ENCODE measurements around the gene OTOS.

DNA sequence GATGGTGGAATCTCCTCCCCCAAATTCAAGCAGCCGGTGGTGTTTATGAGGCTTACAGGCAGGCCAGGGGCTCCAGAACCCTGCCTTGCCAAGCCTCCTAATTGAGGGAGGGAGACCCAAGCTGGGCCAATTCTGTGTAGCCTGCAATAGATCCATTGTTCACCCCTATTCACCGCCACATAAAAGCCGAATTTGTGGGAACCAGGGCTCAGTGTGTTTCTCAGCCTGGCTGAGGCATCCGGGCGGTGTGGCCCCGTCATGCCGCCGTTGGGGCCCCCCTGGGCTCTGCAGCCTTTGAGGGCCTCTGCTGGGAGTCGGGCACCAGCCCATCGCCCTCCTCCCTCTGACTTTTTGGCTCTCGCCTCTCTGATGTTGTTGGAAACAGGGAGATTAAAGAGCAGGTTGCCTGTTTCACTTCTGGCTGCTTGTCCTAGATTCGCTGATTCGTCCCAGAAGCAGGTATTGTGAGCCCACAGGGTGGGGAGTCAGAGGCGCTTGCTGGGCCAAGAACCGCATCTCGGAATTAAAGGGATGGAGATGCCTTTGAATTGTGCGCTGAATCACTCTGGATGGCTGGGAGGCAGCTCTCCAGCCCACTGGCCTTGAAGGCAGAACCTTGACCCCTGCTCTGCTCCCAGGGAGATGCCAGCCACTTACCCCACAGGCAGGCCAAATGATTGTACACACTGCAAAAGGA is 14.7 kb upstream of the OTOS start:
- TF ChIP-seq EZH2 (IDR thresholded peaks at IDR 0.05; ENCODE audit: insufficient read depth, poor library complexity, severe bottlenecking) (no peak), EZH2phosphoT487 (IDR thresholded peaks at IDR 0.05; ENCODE audit: insufficient read depth, low read depth) (no peak)
